ENCODE measurements around the gene HSPA9.
"Not testable (repeated sequence)": the region's sequence is repeated elsewhere in the genome, so short reads cannot be mapped to it uniquely, and the experiment has no call there.

HSPA9 gene

DNA sequence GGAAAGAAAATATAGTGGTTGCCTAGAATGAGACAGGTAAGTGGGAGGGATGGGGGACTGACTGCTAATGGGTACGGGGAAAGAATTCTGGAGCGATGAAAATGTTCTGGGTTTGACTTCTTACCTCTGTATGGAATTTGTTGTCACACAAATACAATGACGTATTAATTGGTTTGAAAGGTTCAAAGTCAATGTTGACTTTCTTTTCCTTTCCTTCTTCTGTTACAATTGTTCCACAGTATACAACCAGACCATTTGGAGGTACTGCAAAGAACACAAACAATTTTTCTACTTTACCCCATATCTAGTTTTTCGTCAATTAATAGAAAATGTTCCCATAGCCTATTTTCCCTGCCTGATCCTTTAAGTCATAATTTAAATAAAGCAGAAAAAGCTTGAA lies 57.8 kb downstream of the HSPA9 start:
- no peak overlapping the region for H3K4me3 Mint-ChIP-seq
- H3K4me1 Mint-ChIP-seq, result no peaks in the 10 kb centered on the region
- H3K27me3 Mint-ChIP-seq (ENCODE audit: low read depth), result no peaks in the 10 kb centered on the region
- no peaks in the 10 kb centered on the region for H3K9me3 Mint-ChIP-seq
- H3K27ac Mint-ChIP-seq, result no peak overlapping the region
- TF ChIP-seq CTCF (IDR thresholded peaks at IDR 0.05; ENCODE audit: unreplicated experiment in 3 of 3), result no peak
- H3K36me3 Mint-ChIP-seq (ENCODE audit: low read depth), result peaks cover 51% of the 10 kb centered on the region

- TF ChIP-seq CTCF (IDR thresholded peaks at IDR 0.05; ENCODE audit: unreplicated experiment in 3 of 3), result no peak
- H3K9me3 Mint-ChIP-seq, result no peaks in the 10 kb centered on the region
- no peak overlapping the region for H3K4me3 Mint-ChIP-seq
- H3K27ac Mint-ChIP-seq, result no peak overlapping the region
- H3K4me1 Mint-ChIP-seq, result no peaks in the 10 kb centered on the region
- H3K27me3 Mint-ChIP-seq (ENCODE audit: low read depth), result no peaks in the 10 kb centered on the region
- peaks cover 64% of the 10 kb centered on the region for H3K36me3 Mint-ChIP-seq (ENCODE audit: low read depth)
These were observed 59.5 kb downstream of the HSPA9 start for GRCh38 chr5:138515556-138516245.

- Mint-ChIP-seq H3K4me1 (peaks cover 2% of the 10 kb centered on the region), H3K27me3 (ENCODE audit: low read depth) (no peaks in the 10 kb centered on the region), H3K9me3 (no peaks in the 10 kb centered on the region), H3K27ac (no peak overlapping the region), H3K4me3 (no peak overlapping the region), H3K36me3 (ENCODE audit: low read depth) (peaks cover 73% of the 10 kb centered on the region)
- TF ChIP-seq CTCF (IDR thresholded peaks at IDR 0.05; ENCODE audit: unreplicated experiment in 3 of 3), result no peak
These were observed 61.2 kb downstream of the HSPA9 start for GRCh38 chr5:138514021-138514420.

- H3K4me1 Mint-ChIP-seq, result peaks cover 5% of the 10 kb centered on the region
- H3K4me3 Mint-ChIP-seq, result no peak overlapping the region
- no peaks in the 10 kb centered on the region for H3K9me3 Mint-ChIP-seq
- H3K27ac Mint-ChIP-seq, result no peak overlapping the region
- H3K27me3 Mint-ChIP-seq (ENCODE audit: low read depth), result no peaks in the 10 kb centered on the region
- peaks cover 54% of the 10 kb centered on the region for H3K36me3 Mint-ChIP-seq (ENCODE audit: low read depth)
- no peak for TF ChIP-seq CTCF (IDR thresholded peaks at IDR 0.05; ENCODE audit: unreplicated experiment in 3 of 3)
These were observed 66.2 kb downstream of the HSPA9 start for GRCh38 chr5:138508958-138509357.

GRCh38 chr5:138507485-138507884 lies 67.7 kb downstream of the HSPA9 start:
- not testable (repeated sequence) for H3K4me3 Mint-ChIP-seq

GRCh38 chr5:138506370-138507306 lies 68.6 kb downstream of the HSPA9 start:
- Mint-ChIP-seq H3K27ac (peak overlapping the region in 1 of 3 experiments; percentile 41), H3K27me3 (ENCODE audit: low read depth) (no peaks in the 10 kb centered on the region)

More at GRCh38 chr5:138507485-138507884, 67.7 kb downstream of the HSPA9 start:
- H3K4me1 Mint-ChIP-seq, result peaks cover 11% of the 10 kb centered on the region
- not testable (repeated sequence) for H3K27me3 Mint-ChIP-seq (ENCODE audit: low read depth); H3K27ac Mint-ChIP-seq; H3K9me3 Mint-ChIP-seq
- H3K36me3 Mint-ChIP-seq (ENCODE audit: low read depth), result peaks cover 40% of the 10 kb centered on the region

More at GRCh38 chr5:138506370-138507306, 68.6 kb downstream of the HSPA9 start:
- Mint-ChIP-seq H3K4me3 (no peak overlapping the region), H3K4me1 (peaks cover 11% of the 10 kb centered on the region), H3K36me3 (ENCODE audit: low read depth) (peaks cover 36% of the 10 kb centered on the region), H3K9me3 (no peaks in the 10 kb centered on the region)
- no peak for TF ChIP-seq CTCF (IDR thresholded peaks at IDR 0.05; ENCODE audit: unreplicated experiment in 3 of 3)
